ENCODE measurements around the gene DHRS7B.

The DHRS7B gene

GRCh38 chr17:21191698-21192097 is 64.9 kb downstream of the DHRS7B start:
- TF ChIP-seq TAF1 (IDR thresholded peaks at IDR 0.05; ENCODE audit: borderline replicate concordance, insufficient read depth, low read length) (no peak), POLR2AphosphoS5 (IDR thresholded peaks at IDR 0.05; ENCODE audit: low read depth, low read length) (no peak), REST (IDR thresholded peaks at IDR 0.05; ENCODE audit: insufficient read depth in 1 of 2, low read depth in 2 of 2, low read length in 2 of 2) (no peak), SIN3A (IDR thresholded peaks at IDR 0.05; ENCODE audit: borderline replicate concordance, insufficient read depth, low read length) (no peak), FOXP2 (optimal IDR thresholded peaks at IDR 0.05; ENCODE audit: borderline replicate concordance, extremely low read depth, extremely low read length, insufficient read depth) (no peak)

GRCh38 chr17:21193031-21193430 is 66.3 kb downstream of the DHRS7B start:
- no peak for TF ChIP-seq TAF1 (IDR thresholded peaks at IDR 0.05; ENCODE audit: borderline replicate concordance, insufficient read depth, low read length)
- TF ChIP-seq FOXP2 (optimal IDR thresholded peaks at IDR 0.05; ENCODE audit: borderline replicate concordance, extremely low read depth, extremely low read length, insufficient read depth): no peak

- TF ChIP-seq FOXP2 (optimal IDR thresholded peaks at IDR 0.05; ENCODE audit: borderline replicate concordance, extremely low read depth, extremely low read length, insufficient read depth): no peak
- TF ChIP-seq SIN3A (IDR thresholded peaks at IDR 0.05; ENCODE audit: borderline replicate concordance, insufficient read depth, low read length): no peak
- no peak for TF ChIP-seq REST (IDR thresholded peaks at IDR 0.05; ENCODE audit: insufficient read depth in 1 of 2, low read depth in 2 of 2, low read length in 2 of 2)
These were observed 67.5 kb downstream of the DHRS7B start for GRCh38 chr17:21194226-21194625.

- TF ChIP-seq TAF1 (IDR thresholded peaks at IDR 0.05; ENCODE audit: borderline replicate concordance, insufficient read depth, low read length) (no peak), SIN3A (IDR thresholded peaks at IDR 0.05; ENCODE audit: borderline replicate concordance, insufficient read depth, low read length) (no peak), REST (IDR thresholded peaks at IDR 0.05; ENCODE audit: insufficient read depth in 1 of 2, low read depth in 2 of 2, low read length in 2 of 2) (no peak), POLR2AphosphoS5 (IDR thresholded peaks at IDR 0.05; ENCODE audit: low read depth, low read length) (no peak), FOXP2 (optimal IDR thresholded peaks at IDR 0.05; ENCODE audit: borderline replicate concordance, extremely low read depth, extremely low read length, insufficient read depth) (no peak)
These were observed 67.9 kb downstream of the DHRS7B start for GRCh38 chr17:21194703-21195102.

GRCh38 chr17:21196126-21196525 is 69.4 kb downstream of the DHRS7B start:
- TF ChIP-seq SIN3A (IDR thresholded peaks at IDR 0.05; ENCODE audit: borderline replicate concordance, insufficient read depth, low read length) (no peak), POLR2AphosphoS5 (IDR thresholded peaks at IDR 0.05; ENCODE audit: low read depth, low read length) (no peak), REST (IDR thresholded peaks at IDR 0.05; ENCODE audit: insufficient read depth in 1 of 2, low read depth in 2 of 2, low read length in 2 of 2) (no peak), FOXP2 (optimal IDR thresholded peaks at IDR 0.05; ENCODE audit: borderline replicate concordance, extremely low read depth, extremely low read length, insufficient read depth) (no peak), TAF1 (IDR thresholded peaks at IDR 0.05; ENCODE audit: borderline replicate concordance, insufficient read depth, low read length) (no peak)
